Embryonic facial prominence (tissue), 1 donor: Measurements from ENCODE around the gene COX17.

Experiments used
- DNase-seq: peaks from one replicate; pipeline ENCODE4 v3.0.0-alpha.2; 2016; ENCODE audit errors: extremely low spot score

The COX17 gene

DNA sequence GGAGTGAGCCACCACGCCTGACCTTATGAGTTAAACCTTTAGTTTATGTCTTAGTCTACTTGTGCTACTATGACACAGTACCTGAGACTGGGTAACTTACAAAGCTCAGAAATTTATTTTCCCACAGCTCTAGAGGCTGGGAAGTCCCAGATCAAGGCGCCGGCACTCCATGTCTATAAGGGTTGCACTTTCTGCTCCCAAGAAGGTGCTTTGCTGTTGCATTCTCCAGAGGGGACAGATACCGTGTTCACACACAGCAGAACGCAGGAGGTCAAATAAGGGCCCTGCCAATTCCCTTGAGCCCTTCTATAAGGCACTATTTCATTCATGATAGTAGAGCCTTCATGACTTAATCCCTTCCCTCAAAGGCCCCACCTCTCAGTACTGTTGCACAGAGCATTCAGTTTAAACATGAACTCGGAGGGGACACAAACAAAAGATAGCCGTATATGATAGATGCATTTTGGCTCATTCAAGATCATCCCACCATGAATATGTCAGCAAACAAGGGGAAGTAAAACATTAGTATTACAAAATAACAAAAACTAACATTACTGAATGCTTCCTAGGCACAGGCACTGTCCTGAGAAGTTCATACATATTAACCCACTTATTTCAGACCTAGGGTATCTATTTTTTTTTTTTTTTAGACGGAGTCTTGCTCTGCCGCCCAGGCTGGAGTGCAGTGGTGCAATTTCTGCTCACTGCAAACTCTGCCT is 53.0 kb downstream of the COX17 start:
- DNase-seq = no peak

DNA sequence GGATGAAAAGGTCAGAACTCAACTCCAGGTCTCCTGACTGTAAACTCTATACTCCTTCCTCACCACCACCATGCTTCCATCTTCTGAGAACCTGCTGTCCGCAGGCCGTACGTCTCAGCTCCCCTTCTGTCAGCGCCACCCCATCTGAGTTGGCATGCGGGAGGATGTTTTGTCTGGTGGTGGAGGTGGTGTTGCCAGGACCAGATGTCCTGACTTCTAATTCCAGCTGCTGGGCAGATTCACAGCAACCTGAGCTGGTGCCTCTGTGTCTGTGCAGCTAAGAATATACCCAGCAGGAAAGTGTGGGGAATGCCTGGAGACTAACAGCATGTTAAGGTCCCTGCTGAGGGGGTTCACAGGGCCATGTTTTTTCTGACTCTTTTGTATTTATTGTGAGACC is 56.3 kb downstream of the COX17 start:
- DNase-seq = no peak
